GM12892 (cell line): ENCODE results near the gene LRRC8B.

ENCODE experiments used
- DNase-seq: peaks from one replicate; pipeline ENCODE4 v3.0.0; 2011; ENCODE audit not compliant: insufficient read length
- FAIRE-seq: peaks from 2 replicates; lab custom pipeline; 2011; peaks lifted over from hg19 to GRCh38; lab: Jason Lieb, UNC
- POLR2A ChIP-seq: IDR thresholded peaks from 2 replicates; pipeline ENCODE4 v1.6.1; 2011; ENCODE audit warnings: low read depth, low read length, control low read depth
- POLR2AphosphoS5 ChIP-seq: IDR thresholded peaks from 2 replicates; pipeline ENCODE4 v1.6.1; 2011; ENCODE audit warnings: low read depth, low read length, control low read depth
- TAF1 ChIP-seq: IDR thresholded peaks from 2 replicates; pipeline ENCODE4 v1.6.1; 2011; ENCODE audit warnings: low read depth, mild to moderate bottlenecking, control low read depth, low read length, borderline replicate concordance

LRRC8B gene

DNA sequence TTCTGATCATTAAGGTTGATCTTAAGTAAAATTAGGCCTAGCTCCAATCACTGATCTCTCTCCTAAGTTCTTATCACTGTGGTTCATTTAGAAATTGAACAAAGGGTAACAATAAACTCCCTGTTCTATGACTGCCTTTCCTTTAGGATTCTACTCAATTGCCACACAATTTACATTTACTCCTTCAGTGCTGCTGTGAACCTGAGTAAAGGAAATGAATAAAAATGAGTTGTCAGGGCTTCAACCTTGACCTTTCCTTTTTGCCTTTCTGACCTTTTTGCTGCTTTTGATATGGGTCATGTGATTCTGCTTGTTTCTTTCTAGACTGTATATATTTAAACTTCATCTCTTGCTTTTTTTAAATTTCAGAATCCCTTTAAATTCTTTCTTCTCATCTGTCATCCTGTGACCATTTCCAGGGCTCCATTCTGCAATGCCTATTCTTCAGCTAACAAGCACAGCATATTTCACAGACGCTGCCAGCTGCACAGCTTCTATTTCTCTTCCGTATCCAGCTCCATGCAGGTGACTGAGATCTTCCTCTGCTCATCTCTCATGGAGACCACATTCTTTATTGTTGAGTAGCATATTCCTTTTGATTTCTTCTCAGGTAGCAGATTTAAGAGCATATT is 3.2 kb downstream of the LRRC8B start:
- no peak for FAIRE-seq
- TF ChIP-seq POLR2A (no peak), POLR2AphosphoS5 (no peak), TAF1 (no peak)
- no peak for DNase-seq

DNA sequence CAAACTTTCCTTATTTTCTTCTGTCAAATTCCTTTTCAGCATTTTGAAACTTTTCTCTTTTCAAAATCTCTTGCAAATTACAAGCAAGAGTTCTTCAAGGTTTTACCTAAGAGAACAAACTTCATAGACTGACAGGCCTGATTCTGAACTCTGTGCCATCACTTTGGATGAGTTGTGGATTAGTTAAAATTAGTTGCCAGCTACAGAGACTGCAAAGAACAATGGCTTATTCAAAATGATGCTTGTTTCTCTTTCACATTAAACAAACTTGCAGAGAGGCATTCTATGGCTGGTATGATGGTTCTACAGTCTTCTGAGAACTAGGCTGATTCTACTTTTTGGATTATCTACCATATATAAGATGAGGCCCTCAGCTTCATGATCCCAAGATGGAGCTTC is 3.8 kb downstream of the LRRC8B start:
- no peak for TF ChIP-seq POLR2AphosphoS5
- no peak for TF ChIP-seq POLR2A
- TF ChIP-seq TAF1: no peak
- FAIRE-seq: peak; percentile 74
- no peak for DNase-seq

DNA sequence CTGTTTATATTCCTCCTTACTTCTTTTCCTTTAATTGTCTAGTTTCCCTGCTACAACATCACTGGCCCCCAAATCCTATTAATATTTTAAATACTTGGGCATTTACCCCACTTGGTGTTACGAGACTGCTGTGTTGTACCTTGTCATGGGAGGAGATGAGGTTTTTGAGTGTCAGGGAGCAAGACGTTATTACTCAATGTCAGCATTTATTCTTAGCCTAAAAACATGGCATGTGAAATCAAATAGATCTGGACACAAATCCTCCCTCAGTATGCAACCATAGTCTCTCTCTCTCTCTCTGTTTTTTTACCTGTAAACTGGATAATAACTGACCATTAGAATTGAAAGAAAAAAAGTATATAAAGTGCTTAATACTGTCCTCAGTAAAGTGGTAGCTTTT is 4.6 kb downstream of the LRRC8B start:
- TF ChIP-seq POLR2AphosphoS5: no peak
- TF ChIP-seq POLR2A: no peak
- TF ChIP-seq TAF1: no peak
- DNase-seq (no peak), FAIRE-seq (no peak)

- no peak for FAIRE-seq
- no peak for DNase-seq
- TF ChIP-seq TAF1 (no peak), POLR2AphosphoS5 (no peak), POLR2A (no peak)
Measured at GRCh38 chr1:89530444-89531089, 5.9 kb downstream of the LRRC8B start.

- DNase-seq (no peak), FAIRE-seq (no peak)
- no peak for TF ChIP-seq POLR2A
- no peak for TF ChIP-seq TAF1
- no peak for TF ChIP-seq POLR2AphosphoS5
Measured at GRCh38 chr1:89531480-89532139, 7.0 kb downstream of the LRRC8B start.

DNA sequence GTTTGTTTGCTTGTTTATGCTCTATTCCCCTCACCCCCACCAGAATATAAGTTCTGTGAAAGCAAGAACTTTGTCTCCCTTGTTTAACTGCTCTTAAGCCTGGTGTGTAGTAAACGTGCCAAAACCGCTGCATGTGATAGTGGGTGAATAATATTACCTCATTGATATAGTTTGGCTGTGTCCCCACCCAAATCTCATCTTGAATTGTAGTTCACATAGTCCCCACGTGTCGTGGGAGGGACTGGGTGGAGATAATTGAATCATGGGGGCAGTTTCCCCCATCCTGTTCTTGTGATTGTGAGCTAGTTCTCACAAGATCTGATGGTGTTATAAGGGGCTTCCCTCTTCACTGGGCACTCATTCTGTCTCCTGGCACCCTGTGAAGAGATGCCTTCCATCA is 7.6 kb downstream of the LRRC8B start:
- no peak for TF ChIP-seq TAF1
- TF ChIP-seq POLR2AphosphoS5: no peak
- no peak for TF ChIP-seq POLR2A
- FAIRE-seq: no peak

DNA sequence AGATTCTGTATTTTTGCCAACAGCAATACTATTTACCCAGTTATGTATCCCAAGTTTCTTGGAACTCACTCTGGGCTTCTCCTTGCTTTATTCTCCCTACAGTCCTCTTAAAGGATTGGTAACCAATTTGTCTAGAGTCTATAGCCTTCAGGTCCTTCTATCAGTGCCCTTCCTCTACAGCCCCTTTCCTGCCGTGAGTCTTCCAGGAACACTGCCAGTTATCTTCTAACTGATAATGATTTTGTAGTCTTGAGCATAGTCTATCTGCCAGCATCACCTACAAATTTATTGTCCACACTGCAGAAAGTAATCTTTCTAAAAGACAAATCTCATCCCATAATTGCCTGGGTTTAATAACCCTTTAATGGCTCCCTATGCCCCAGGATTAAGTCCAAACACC is 8.2 kb downstream of the LRRC8B start:
- FAIRE-seq (no peak), DNase-seq (no peak)
- TF ChIP-seq POLR2AphosphoS5: no peak

More for the DNA sequence above, 7.6 kb downstream of the LRRC8B start:
- no peak for DNase-seq

DNA sequence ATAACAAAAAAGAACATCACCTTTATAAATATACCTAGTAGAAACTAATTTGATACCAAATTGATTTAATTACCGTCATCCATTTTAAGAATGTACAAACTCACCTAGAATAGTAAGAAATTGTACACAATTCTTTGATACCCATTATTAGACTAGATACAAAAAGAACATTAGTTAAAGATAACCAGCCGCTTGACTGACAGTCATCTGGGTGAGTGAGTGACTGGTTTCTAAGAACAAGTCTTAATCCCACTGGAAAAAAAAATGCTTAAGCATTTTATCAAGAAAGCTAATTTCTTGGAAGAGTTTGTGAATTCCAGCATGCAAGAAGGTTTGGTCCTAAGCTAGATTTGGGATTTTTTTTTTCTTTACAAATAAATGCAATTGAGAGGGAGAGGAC is 10.9 kb downstream of the LRRC8B start:
- DNase-seq (no peak), FAIRE-seq (no peak)
- TF ChIP-seq TAF1: no peak

DNA sequence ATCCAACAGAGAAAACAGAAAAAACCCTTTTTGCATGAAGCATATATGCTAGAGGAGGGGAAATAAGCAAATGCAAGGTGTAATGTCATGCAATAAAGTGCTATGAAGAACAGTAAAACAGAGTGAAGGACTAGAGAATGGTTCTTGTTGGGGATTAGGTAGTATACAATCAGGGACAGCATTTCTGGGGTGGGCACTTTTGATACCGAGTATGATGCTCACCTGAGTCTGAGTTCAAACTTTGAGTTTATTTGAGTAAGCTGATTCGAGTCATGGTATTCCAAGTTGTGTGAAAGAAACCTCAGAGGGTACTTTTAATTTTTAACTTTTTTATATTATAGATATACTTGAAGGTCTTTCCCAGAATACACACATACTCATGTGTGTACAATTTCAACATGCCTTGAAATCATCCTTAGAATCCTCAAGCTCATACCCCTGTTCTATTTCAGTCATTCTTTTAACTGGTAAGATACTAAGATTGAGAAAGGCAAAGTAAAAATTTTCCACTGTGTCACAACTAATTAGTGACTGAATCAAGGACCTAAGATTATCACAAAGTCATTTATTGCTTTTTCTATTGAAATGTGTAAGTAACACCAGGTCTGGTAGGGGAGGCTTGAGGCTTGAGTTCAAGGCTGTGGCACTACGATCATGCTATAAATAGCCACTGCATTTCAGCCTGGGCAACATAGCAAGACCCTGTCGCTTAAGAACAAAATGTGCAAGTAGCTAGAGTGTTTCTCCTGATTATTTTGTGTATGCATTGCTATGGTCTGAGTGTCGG is 12.1 kb downstream of the LRRC8B start:
- TF ChIP-seq TAF1: no peak
- no peak for TF ChIP-seq POLR2AphosphoS5
- no peak for TF ChIP-seq POLR2A
- no peak for DNase-seq
- FAIRE-seq: no peak

GRCh38 chr1:89538361-89538760 is 13.7 kb downstream of the LRRC8B start:
- no peak for FAIRE-seq
- TF ChIP-seq POLR2A: no peak
- TF ChIP-seq POLR2AphosphoS5: no peak
- no peak for TF ChIP-seq TAF1
- DNase-seq: no peak

GRCh38 chr1:89539128-89539527 is 14.5 kb downstream of the LRRC8B start:
- TF ChIP-seq POLR2A (no peak), TAF1 (no peak), POLR2AphosphoS5 (no peak)
- DNase-seq (no peak), FAIRE-seq (no peak)

GRCh38 chr1:89540406-89540970 is 15.9 kb downstream of the LRRC8B start:
- FAIRE-seq: no peak
- no peak for DNase-seq
- no peak for TF ChIP-seq POLR2A
- TF ChIP-seq POLR2AphosphoS5: no peak
